H1 (cell line): Measurements from ENCODE around the gene COL4A2. TPM values are rescaled to one million over a fixed set of nuclear protein-coding genes. Genes with fewer than 3 reads are reported as not detected.

ENCODE experiments used
- CTCF ChIA-PET: fragments of 300-600 bp; sonication (Branson Sonifier 250); formaldehyde crosslinking; loops from one replicate; lab custom pipeline; 2021; ENCODE audit not compliant: partially characterized antibody; lab: Charles Lee
- POLR2A ChIA-PET: fragments of 300-600 bp; sonication (Branson Sonifier 250); formaldehyde crosslinking; loops from one replicate; lab custom pipeline; 2021; ENCODE audit warnings: inconsistent platforms; ENCODE audit not compliant: partially characterized antibody; lab: Charles Lee
- DNase-seq, 2 experiments: peaks; one replicate each; pipeline versions ENCODE4 v3.0.0 to v3.0.0-alpha.2; 2010 to 2022; ENCODE audit warnings: low spot score in 2 of 2, low read depth in 1 of 2, mixed read lengths in 1 of 2
- FAIRE-seq: peaks from 2 replicates; lab custom pipeline; 2011; peaks lifted over from hg19 to GRCh38; lab: Jason Lieb, UNC
- H2AFZ ChIP-seq: 2 replicates; pipeline ENCODE4 v1.8.1; 2012; ENCODE audit warnings: low read length, inconsistent platforms
- H2AK5ac ChIP-seq: 2 replicates; pipeline ENCODE4 v1.6.1; 2013; ENCODE audit warnings: low read depth, low read length
- H2BK120ac ChIP-seq: replicated peaks from 2 replicates; pipeline ENCODE3; 2013; ENCODE audit warnings: low read depth, low read length, inconsistent platforms
- H2BK12ac ChIP-seq: 2 replicates; pipeline ENCODE4 v1.6.1; 2013; ENCODE audit warnings: low read depth, low read length
- H2BK15ac ChIP-seq: 2 replicates; pipeline ENCODE4 v1.6.1; 2013; ENCODE audit warnings: low read length
- H2BK20ac ChIP-seq: 2 replicates; pipeline ENCODE4 v1.6.1; 2013; ENCODE audit warnings: low read length
- H2BK5ac ChIP-seq: 2 replicates; pipeline ENCODE4 v1.6.1; 2013; ENCODE audit warnings: low read depth, low read length
- H3K14ac ChIP-seq: 2 replicates; pipeline ENCODE4 v1.6.1; 2013; ENCODE audit warnings: inconsistent platforms; ENCODE audit not compliant: insufficient read length
- H3K18ac ChIP-seq: 2 replicates; pipeline ENCODE4 v1.6.1; 2013; ENCODE audit warnings: low read length; ENCODE audit errors: extremely low read depth
- H3K23ac ChIP-seq: 2 replicates; pipeline ENCODE4 v1.6.1; 2013; ENCODE audit warnings: inconsistent platforms; ENCODE audit not compliant: insufficient read length
- H3K23me2 ChIP-seq: 2 replicates; pipeline ENCODE4 v1.6.1; 2013; ENCODE audit warnings: low read depth, low read length
- H3K27ac ChIP-seq: 2 replicates; pipeline ENCODE4 v1.6.1; 2011; ENCODE audit warnings: low read depth, low read length, inconsistent platforms
- H3K27me3 ChIP-seq, 4 experiments: replicated peaks in 1 of 4; 1 replicate in 1 of 4; 2 replicates in 3 of 4; pipeline versions ENCODE4 v1.6.1 to v1.8.1; 2011 to 2013; ENCODE audit warnings: low read length in 3 of 4, mild to moderate bottlenecking in 3 of 4, inconsistent platforms in 2 of 4, mixed read lengths in 2 of 4, moderate library complexity in 1 of 4; ENCODE audit not compliant: control insufficient read depth in 3 of 4, insufficient read depth in 3 of 4; ENCODE audit errors: extremely low read depth in 1 of 4
- H3K36me3 ChIP-seq, 4 experiments: 2 replicates each; pipeline versions ENCODE4 v1.6.1 to v1.8.1; 2011 to 2013; ENCODE audit warnings: mild to moderate bottlenecking in 4 of 4, low read length in 3 of 4, moderate library complexity in 2 of 4, control low read depth in 1 of 4, inconsistent platforms in 1 of 4; ENCODE audit not compliant: insufficient read depth in 4 of 4, control insufficient read depth in 2 of 4
- H3K4ac ChIP-seq: replicated peaks from 2 replicates; pipeline ENCODE3; 2013; ENCODE audit warnings: low read length, low read depth, mixed read lengths, inconsistent platforms; ENCODE audit not compliant: insufficient read length
- H3K4me1 ChIP-seq, 4 experiments: replicated peaks in 1 of 4; 1 replicate in 1 of 4; 2 replicates in 3 of 4; pipeline versions ENCODE4 v1.6.1 to v1.8.1; 2011 to 2013; ENCODE audit warnings: low read length in 3 of 4, inconsistent platforms in 2 of 4, mixed read lengths in 1 of 4; ENCODE audit not compliant: insufficient read depth in 4 of 4, control insufficient read depth in 3 of 4
- H3K4me2 ChIP-seq, 2 experiments: 2 replicates each; pipeline versions ENCODE4 v1.6.1 to v1.8.1; 2011 to 2013; ENCODE audit warnings: low read depth in 2 of 2, low read length in 2 of 2, control low read depth in 1 of 2, inconsistent platforms in 1 of 2, mild to moderate bottlenecking in 1 of 2; ENCODE audit not compliant: insufficient read depth in 1 of 2
- H3K4me3 ChIP-seq, 4 experiments: fragments of 200-600, 300-600 bp in 1 of 4; sonication (generic), shearing (Covaris generic), sonication (Bioruptor Twin) in 1 of 4; 2 replicates each; pipeline versions ENCODE4 v1.5.1 to v1.8.1; 2011 to 2016; ENCODE audit warnings: low read length in 4 of 4, low read depth in 3 of 4, control low read depth in 2 of 4, inconsistent platforms in 2 of 4, mild to moderate bottlenecking in 2 of 4, mixed read lengths in 1 of 4, moderate library complexity in 1 of 4; ENCODE audit not compliant: insufficient read depth in 2 of 4; ENCODE audit errors: extremely low read depth in 1 of 4
- H3K56ac ChIP-seq: replicated peaks from 2 replicates; pipeline ENCODE3; 2013; ENCODE audit warnings: low read depth, mild to moderate bottlenecking, mixed read lengths, low read length, inconsistent platforms; ENCODE audit not compliant: insufficient read length
- H3K79me1 ChIP-seq: 2 replicates; pipeline ENCODE4 v1.6.1; 2013; ENCODE audit warnings: low read depth, low read length, control low read depth
- H3K79me2 ChIP-seq, 2 experiments: 2 replicates each; pipeline versions ENCODE4 v1.6.1 to v1.8.1; 2012 to 2013; ENCODE audit warnings: low read length in 2 of 2, mild to moderate bottlenecking in 2 of 2, inconsistent platforms in 1 of 2; ENCODE audit not compliant: insufficient read depth in 2 of 2, control insufficient read depth in 1 of 2
- H3K9ac ChIP-seq, 4 experiments: replicated peaks in 1 of 4; 1 replicate in 1 of 4; 2 replicates in 3 of 4; pipeline versions ENCODE4 v1.6.1 to v1.8.1; 2011 to 2013; ENCODE audit warnings: low read depth in 3 of 4, low read length in 3 of 4, control low read depth in 2 of 4, mild to moderate bottlenecking in 2 of 4, moderate library complexity in 2 of 4, inconsistent platforms in 1 of 4; ENCODE audit errors: extremely low read depth in 1 of 4
- H3K9me3 ChIP-seq, 2 experiments: 2 replicates each; pipeline versions ENCODE4 v1.6.1 to v1.8.1; 2012 to 2013; ENCODE audit warnings: mild to moderate bottlenecking in 2 of 2, moderate library complexity in 2 of 2, control low read depth in 1 of 2, inconsistent platforms in 1 of 2, low read depth in 1 of 2, low read length in 1 of 2, mixed read lengths in 1 of 2; ENCODE audit not compliant: insufficient read depth in 2 of 2
- H4K20me1 ChIP-seq, 2 experiments: replicated peaks in 1 of 2; 2 replicates each; pipeline versions ENCODE3 to v1.8.1; 2011 to 2013; ENCODE audit warnings: inconsistent platforms in 2 of 2, low read length in 2 of 2, mild to moderate bottlenecking in 1 of 2; ENCODE audit not compliant: insufficient read depth in 2 of 2, control insufficient read depth in 1 of 2
- H4K5ac ChIP-seq: 2 replicates; pipeline ENCODE4 v1.6.1; 2013; ENCODE audit warnings: low read length, low read depth, mixed read lengths, inconsistent platforms; ENCODE audit not compliant: insufficient read length
- H4K8ac ChIP-seq: 2 replicates; pipeline ENCODE4 v1.8.0; 2013; ENCODE audit warnings: mild to moderate bottlenecking, moderate library complexity, low read length, inconsistent platforms; ENCODE audit not compliant: insufficient read depth; ENCODE audit errors: extremely low read depth
- H4K91ac ChIP-seq: replicated peaks from 2 replicates; pipeline ENCODE3; 2013; ENCODE audit warnings: low read length, mixed read lengths, inconsistent platforms; ENCODE audit not compliant: insufficient read length
- E2F6 ChIP-seq: IDR thresholded peaks from 2 replicates; pipeline ENCODE4 v1.6.1; 2012; ENCODE audit warnings: inconsistent platforms
- KDM1A ChIP-seq: fragments of 200-600, 300-600 bp; sonication (generic); IDR thresholded peaks from 2 replicates; pipeline ENCODE4 v1.7.1; 2016; ENCODE audit warnings: mild to moderate bottlenecking, low read length, borderline replicate concordance
- RFX5 ChIP-seq: IDR thresholded peaks from 2 replicates; pipeline ENCODE4 v1.6.1; 2011; ENCODE audit warnings: low read depth, low read length, improper control_type of control experiment, borderline replicate concordance
- SRF ChIP-seq: IDR thresholded peaks from 2 replicates; pipeline ENCODE4 v1.6.1; 2011; ENCODE audit warnings: mild to moderate bottlenecking, low read depth, low read length, moderate library complexity
- WGBS, 2 experiments: shearing (Covaris generic) in 1 of 2; methylation state at CpG; one replicate each; pipeline versions ENCODE4 v1.1.6 to v1.1.7; 2013 to 2015; ENCODE audit warnings: low lambda C conversion rate in 2 of 2, mixed read lengths in 2 of 2, inconsistent platforms in 1 of 2, low coverage in 1 of 2, missing lambda C conversion rate in 1 of 2; ENCODE audit not compliant: insufficient replicate concordance in 2 of 2, insufficient coverage in 1 of 2, insufficient read length in 1 of 2; ENCODE audit errors: extremely low coverage in 1 of 2, missing lambda C conversion rate in 1 of 2; 5-methylcytosine and 5-hydroxymethylcytosine counted together
- polyA plus RNA-seq, 7 experiments: library from polyadenylated mRNA; depleted of rRNA in 3 of 7; stranded (reverse) in 5 of 7; unstranded in 2 of 7; fragments of >200 nt in 5 of 7; fragments of 200-250 nt in 2 of 7; gene quantifications; 1 replicate in 5 of 7; 2 replicates in 1 of 7; 4 replicates in 1 of 7; pipeline versions ENCODE4 v1.2.1 to v1.2.3, GENCODE V29; 2011 to 2013; ENCODE audit warnings: missing spikeins in 2 of 7, mixed read lengths in 2 of 7
- total RNA-seq: library from RNA; stranded (reverse); fragmentation: NEBNext Ultra II Directional; extraction: Animal tissue kit (Norgen Biotek cat#: 25700); gene quantifications from 2 replicates; pipeline ENCODE4 v1.2.1, GENCODE V29; 2021

COL4A2 gene
- total and polyA plus RNA-seq, 2 of the 8 experiments (the other 6 are each of a cell fraction or from before 2014, with no cell fraction given): 80.4 to 87.3 TPM

DNA sequence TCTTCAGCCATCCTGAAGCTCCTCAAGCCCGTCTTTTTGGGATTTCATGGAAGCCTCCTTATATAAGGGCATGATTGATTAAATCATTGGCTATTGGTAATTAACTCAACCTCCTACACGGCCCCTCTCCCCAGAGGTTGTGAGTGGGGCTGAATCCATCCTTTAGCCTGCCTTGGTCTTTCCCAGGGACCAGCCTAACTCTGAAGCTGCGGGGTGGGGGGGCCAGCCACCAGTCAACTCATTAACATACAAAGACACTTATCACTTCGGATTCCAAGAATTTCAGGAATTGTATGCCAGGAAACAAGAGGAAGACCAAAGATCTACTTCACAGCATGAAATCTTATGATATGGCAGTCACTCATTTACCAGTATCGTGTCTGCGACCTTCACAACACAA lies 10.1 kb upstream of the COL4A2 start:
- Histone ChIP-seq H3K4me2 (no peak overlapping the region), H2BK120ac (no peak overlapping the region), H4K20me1 (no peaks in the 10 kb centered on the region), H3K79me2 (peaks cover 0 to 9% of the 10 kb centered on the region in 2 experiments; a peak in 1 of 4 replicates), H3K4ac (no peak overlapping the region), H2BK12ac (no peak overlapping the region), H4K8ac (no peak overlapping the region), H3K27ac (no peak overlapping the region), H3K14ac (no peak overlapping the region), H3K18ac (no peak overlapping the region), H3K56ac (no peak overlapping the region), H2AK5ac (no peak overlapping the region), H3K36me3 (no peaks in the 10 kb centered on the region), H4K5ac (no peak overlapping the region), H3K4me3 (no peak overlapping the region), H2BK15ac (no peak overlapping the region), H2BK5ac (no peak overlapping the region), H3K23me2 (no peaks in the 10 kb centered on the region), H2AFZ (no peak overlapping the region), H3K9me3 (no peaks in the 10 kb centered on the region), H2BK20ac (no peak overlapping the region), H4K91ac (no peak overlapping the region), H3K4me1 (peaks cover 6 to 13% (median 9%) of the 10 kb centered on the region in 4 experiments; a peak in 6 of 7 replicates), H3K79me1 (no peaks in the 10 kb centered on the region), H3K27me3 (no peaks in the 10 kb centered on the region), H3K23ac (no peak overlapping the region), H3K9ac (no peak overlapping the region)
- TF ChIP-seq E2F6 (no peak), KDM1A (no peak), SRF (no peak), RFX5 (no peak)
- ChIA-PET CTCF (interaction anchor here (0.9 to 1.2 kb wide), 4 partner anchors 10 to 46 kb away, joined by 3 read pairs; partner anchors contain the start of genes COL4A1 and COL4A2), POLR2A (interaction anchor here (4.6 kb wide), 1 partner anchor 10 kb away, joined by 34 read pairs; the partner anchor contains the start of genes COL4A1 and COL4A2)
- WGBS, 2 experiments: 90% methylated on average over 6 of the region's 6 CpGs; no CpG with 5 or more reads in 1 of the 2 experiments
- DNase-seq (no peak), FAIRE-seq (no peak)
